Stimulated activated CD4-positive, alpha-beta T cell treated with anti-CD3 and anti-CD28 coated beads, Interleukin-15, amount 100 ng/mL, for 48 hours (primary cell): ENCODE data around the gene POLD4.

Experiments
- DNase-seq, 2 donors: peaks; one replicate each; pipeline ENCODE4 v3.0.0-alpha.2; 2020; ENCODE audit warnings: low read depth in 2 of 2

The POLD4 gene

DNA sequence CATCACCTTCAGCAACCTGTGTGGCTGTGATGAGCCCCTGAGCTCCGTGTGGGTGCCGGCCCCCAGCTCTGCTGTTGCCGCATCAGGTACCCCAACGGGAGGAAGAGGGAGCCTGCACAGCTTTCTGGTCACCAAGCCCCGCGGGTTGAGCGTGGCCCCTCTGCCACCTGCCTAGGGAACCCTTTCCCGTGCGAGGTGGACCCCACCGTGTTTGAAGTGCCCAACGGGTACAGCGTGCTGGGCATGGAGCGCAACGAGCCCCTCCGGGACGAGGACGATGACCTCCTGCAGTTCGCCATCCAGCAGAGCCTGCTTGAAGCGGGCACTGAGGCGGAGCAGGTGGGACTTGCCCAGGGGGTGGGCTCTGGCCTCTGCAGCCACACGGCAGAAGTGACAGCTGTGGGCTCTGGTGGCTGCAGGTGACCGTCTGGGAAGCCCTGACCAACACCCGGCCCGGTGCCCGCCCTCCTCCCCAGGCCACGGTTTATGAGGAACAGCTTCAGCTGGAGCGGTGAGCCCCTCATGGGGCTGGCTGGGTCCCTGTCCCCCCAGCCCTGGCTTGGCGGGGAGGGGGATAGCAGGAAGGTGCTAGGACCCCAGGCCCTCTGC is 51.9 kb downstream of the POLD4 start:
- DNase-seq: no peak
